Esophagus squamous epithelium (tissue), 5 donors: Measurements from ENCODE around the gene ARID2. TPM values are rescaled to one million over a fixed set of nuclear protein-coding genes. Genes with fewer than 3 reads are reported as not detected.

Source experiments
- DNase-seq: peaks from one replicate; lab custom pipeline; 2025; lab: John Stamatoyannopoulos, UW
- H3K27ac ChIP-seq, 4 donors: fragments of 200-600 bp; sonication (generic); one replicate each; pipeline ENCODE4 v1.5.1; 2016 to 2019; ENCODE audit warnings: mild to moderate bottlenecking in 1 of 4
- H3K27me3 ChIP-seq, 4 donors: fragments of 200-600 bp; sonication (generic); 1 replicate in 3 of 4; 2 replicates in 1 of 4; pipeline versions ENCODE4 v1.5.1 to v1.6.0; 2017 to 2021; ENCODE audit warnings: antibody characterized with exemption in 1 of 4
- H3K36me3 ChIP-seq, 3 donors: fragments of 200-600 bp; sonication (generic); one replicate each; pipeline ENCODE4 v1.5.1; 2016 to 2019
- H3K4me1 ChIP-seq, 3 donors: fragments of 200-600 bp; sonication (generic); one replicate each; pipeline ENCODE4 v1.5.1; 2017 to 2019
- H3K4me3 ChIP-seq, 4 donors: fragments of 200-600 bp; sonication (generic); 1 replicate in 3 of 4; 2 replicates in 1 of 4; pipeline ENCODE4 v1.5.1; 2016 to 2019; ENCODE audit warnings: mild to moderate bottlenecking in 2 of 4, moderate library complexity in 1 of 4
- H3K9me3 ChIP-seq, 3 donors: fragments of 200-600 bp; sonication (generic); one replicate each; pipeline ENCODE4 v1.5.1; 2016 to 2019
- POLR2A ChIP-seq, 4 donors: fragments of 450-650 bp; IDR thresholded peaks; one replicate each; pipeline ENCODE4 v1.6.1; 2017; ENCODE audit warnings: antibody characterized with exemption in 4 of 4, mild to moderate bottlenecking in 4 of 4, moderate library complexity in 3 of 4
- WGBS, 2 donors: methylation state at CpG; one replicate each; pipeline ENCODE4 v1.1.5; 2018; 5-methylcytosine and 5-hydroxymethylcytosine counted together
- intact Hi-C: fragments of 100-400 bp; cut with DNase I; formaldehyde crosslinking; loops from one replicate; pipeline ENCODE4 v1.15.0; 2022
- total RNA-seq, 4 donors: library from RNA; depleted of rRNA; stranded (reverse); fragments of >200 nt; gene quantifications; one replicate each; pipeline ENCODE4 v1.1.0, GENCODE V29; 2016
- TF ChIP-seq, protein P1 (sequence below), 6 experiments: fragments of 450-650 bp in 4 of 6; fragments of 200-600 bp in 2 of 6; sonication (generic) in 2 of 6; IDR thresholded peaks; one replicate each; pipeline ENCODE4 v1.5.1; 2016 to 2019; ENCODE audit warnings: antibody characterized with exemption in 6 of 6, mild to moderate bottlenecking in 4 of 6, moderate library complexity in 4 of 6
- donor health status: DM: yes; HTN: yes; CAD: no.

The ARID2 gene
- total RNA-seq, 4 donors from 2014 or later = 15.3 to 38.1 (median 22.1) TPM

DNA sequence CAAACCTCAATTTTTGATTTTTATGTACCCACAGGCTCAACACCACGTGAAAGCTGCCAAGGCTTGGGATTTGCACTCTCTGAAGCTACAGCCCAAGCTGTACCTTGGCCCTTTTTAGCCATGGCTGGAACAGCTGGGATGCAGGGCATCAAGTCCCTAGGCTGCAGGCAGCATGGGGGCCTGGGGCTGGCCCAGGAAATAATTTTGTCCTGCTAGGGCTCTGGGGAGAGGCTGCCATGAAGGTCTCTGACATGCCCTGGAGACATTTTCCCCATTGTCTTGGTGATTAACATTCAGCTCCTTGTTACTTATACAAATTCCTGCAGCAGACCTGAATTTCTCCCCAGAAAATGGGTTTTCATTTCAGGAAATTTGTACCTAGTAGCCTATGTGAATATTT, 157.2 kb downstream of the ARID2 start:
- H3K4me3 ChIP-seq = no peak overlapping the region
- peaks cover 4 to 60% (median 5%) of the 10 kb centered on the region in 3 donors for H3K36me3 ChIP-seq
- H3K27me3 ChIP-seq = no peaks in the 10 kb centered on the region
- H3K27ac ChIP-seq = no peak overlapping the region
- TF ChIP-seq, protein P1, sequence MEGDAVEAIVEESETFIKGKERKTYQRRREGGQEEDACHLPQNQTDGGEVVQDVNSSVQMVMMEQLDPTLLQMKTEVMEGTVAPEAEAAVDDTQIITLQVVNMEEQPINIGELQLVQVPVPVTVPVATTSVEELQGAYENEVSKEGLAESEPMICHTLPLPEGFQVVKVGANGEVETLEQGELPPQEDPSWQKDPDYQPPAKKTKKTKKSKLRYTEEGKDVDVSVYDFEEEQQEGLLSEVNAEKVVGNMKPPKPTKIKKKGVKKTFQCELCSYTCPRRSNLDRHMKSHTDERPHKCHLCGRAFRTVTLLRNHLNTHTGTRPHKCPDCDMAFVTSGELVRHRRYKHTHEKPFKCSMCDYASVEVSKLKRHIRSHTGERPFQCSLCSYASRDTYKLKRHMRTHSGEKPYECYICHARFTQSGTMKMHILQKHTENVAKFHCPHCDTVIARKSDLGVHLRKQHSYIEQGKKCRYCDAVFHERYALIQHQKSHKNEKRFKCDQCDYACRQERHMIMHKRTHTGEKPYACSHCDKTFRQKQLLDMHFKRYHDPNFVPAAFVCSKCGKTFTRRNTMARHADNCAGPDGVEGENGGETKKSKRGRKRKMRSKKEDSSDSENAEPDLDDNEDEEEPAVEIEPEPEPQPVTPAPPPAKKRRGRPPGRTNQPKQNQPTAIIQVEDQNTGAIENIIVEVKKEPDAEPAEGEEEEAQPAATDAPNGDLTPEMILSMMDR (IDR thresholded peaks at IDR 0.05) = no peak
- no peak for TF ChIP-seq POLR2A (IDR thresholded peaks at IDR 0.05)
- 90 to 100% methylated on average over 1 of the region's 1 CpG for WGBS, 2 donors
- no peaks in the 10 kb centered on the region for H3K9me3 ChIP-seq
- DNase-seq = no peak
- intact Hi-C loops = no loop called here
- H3K4me1 ChIP-seq = no peaks in the 10 kb centered on the region

DNA sequence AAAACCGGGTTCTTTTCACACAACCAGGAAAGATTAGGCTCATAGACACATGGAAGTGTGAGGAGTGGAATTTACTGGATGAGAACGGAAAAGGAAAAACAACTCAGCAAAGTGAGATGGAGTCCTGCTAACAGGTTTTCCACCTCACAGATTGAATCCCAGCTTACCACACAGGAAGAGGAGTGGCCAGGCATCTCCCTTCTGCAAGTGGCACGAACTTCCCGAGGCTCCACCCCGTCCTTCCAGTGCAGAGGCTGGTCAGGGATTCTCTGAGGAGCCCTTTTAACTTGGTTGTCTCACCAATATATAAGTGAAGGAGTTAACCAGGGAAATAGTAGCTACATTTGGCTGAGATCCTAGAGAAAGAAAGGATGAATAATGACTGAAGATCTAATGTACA, 158.0 kb downstream of the ARID2 start:
- TF ChIP-seq, protein P1 (IDR thresholded peaks at IDR 0.05) = no peak
- no peak for TF ChIP-seq POLR2A (IDR thresholded peaks at IDR 0.05)
- WGBS, 2 donors = 85 to 91% methylated on average over 5 of the region's 5 CpGs
- intact Hi-C loops = no loop called here
- H3K27me3 ChIP-seq = no peaks in the 10 kb centered on the region
- DNase-seq = no peak
- no peaks in the 10 kb centered on the region for H3K9me3 ChIP-seq
- H3K4me1 ChIP-seq = no peaks in the 10 kb centered on the region
- H3K4me3 ChIP-seq = no peak overlapping the region
- H3K36me3 ChIP-seq = peaks cover 5 to 60% (median 10%) of the 10 kb centered on the region in 3 donors
- H3K27ac ChIP-seq = no peak overlapping the region

DNA sequence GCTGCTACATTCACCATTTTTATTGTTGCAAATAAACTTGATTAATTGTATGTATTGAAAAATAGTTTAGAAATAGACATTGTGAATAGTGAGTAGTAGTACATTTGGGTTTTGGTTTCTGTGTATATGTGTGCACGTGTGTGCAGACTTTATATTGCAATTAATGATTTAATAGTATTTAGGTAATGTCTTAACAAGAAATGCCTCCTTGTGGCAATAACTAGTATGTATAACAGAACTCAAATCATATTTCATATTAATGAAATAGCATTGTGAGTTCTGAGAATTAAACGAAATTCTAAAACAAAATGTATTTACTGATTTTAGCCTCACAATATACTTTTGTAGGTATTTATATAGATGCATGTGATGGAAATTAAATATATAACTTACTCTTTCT, 160.8 kb downstream of the ARID2 start:
- Histone ChIP-seq H3K27me3 (no peaks in the 10 kb centered on the region), H3K4me3 (no peak overlapping the region), H3K36me3 (peaks cover 5 to 68% (median 21%) of the 10 kb centered on the region in 3 donors), H3K4me1 (no peaks in the 10 kb centered on the region), H3K27ac (no peak overlapping the region), H3K9me3 (no peaks in the 10 kb centered on the region)
- TF ChIP-seq, protein P1 (IDR thresholded peaks at IDR 0.05) = no peak
- TF ChIP-seq POLR2A (IDR thresholded peaks at IDR 0.05) = no peak
- intact Hi-C loops = no loop called here
- WGBS, 2 donors = 75 to 87% methylated on average over 2 of the region's 2 CpGs
- no peak for DNase-seq

DNA sequence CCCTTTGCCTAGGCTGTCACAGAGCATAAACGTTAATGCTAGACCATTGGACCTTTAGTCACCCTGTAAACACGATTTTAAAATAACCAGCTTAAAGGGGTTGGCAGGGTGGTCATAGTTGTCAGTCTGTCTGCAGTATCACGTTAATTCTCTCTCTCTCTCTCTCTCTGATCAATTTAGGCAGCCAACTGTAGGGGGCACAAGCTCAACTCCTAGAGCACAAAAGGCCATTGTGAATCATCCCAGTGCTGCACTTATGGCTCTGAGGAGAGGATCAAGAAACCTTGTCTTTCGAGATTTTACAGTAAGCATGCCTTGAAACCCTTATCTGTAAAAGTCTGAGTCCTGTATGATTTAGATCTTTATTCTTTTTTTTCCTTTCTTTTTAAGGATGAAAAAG, 163.7 kb downstream of the ARID2 start:
- DNase-seq = no peak
- WGBS, 2 donors = 62 to 69% methylated on average over 4 of the region's 4 CpGs
- H3K36me3 ChIP-seq = peaks cover 0 to 73% (median 17%) of the 10 kb centered on the region in 3 donors
- H3K4me1 ChIP-seq = no peaks in the 10 kb centered on the region
- H3K27me3 ChIP-seq = no peaks in the 10 kb centered on the region
- no peak overlapping the region for H3K4me3 ChIP-seq
- intact Hi-C loops = no loop called here
- no peaks in the 10 kb centered on the region for H3K9me3 ChIP-seq
- no peak overlapping the region for H3K27ac ChIP-seq
- TF ChIP-seq POLR2A (IDR thresholded peaks at IDR 0.05) = no peak
- TF ChIP-seq, protein P1 (IDR thresholded peaks at IDR 0.05) = no peak

DNA sequence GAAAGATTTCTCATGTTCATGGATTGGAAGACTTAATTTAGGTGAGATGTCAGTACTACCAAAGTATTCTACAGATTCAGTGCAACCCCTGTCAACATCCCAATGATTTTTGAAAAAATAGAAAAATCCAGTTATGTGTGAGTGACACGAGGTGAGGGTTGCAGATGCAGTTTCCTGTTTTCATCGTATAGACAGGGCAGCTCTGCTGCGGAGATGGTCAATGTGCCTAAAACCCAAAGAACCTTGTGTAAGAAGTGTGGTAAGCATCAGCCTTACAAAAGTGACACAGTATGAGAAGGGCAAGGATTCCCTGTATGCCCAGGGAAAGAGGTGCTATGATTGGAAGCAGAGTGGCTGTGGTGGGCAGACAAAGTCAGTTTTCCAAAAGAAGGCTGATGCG, 166.5 kb downstream of the ARID2 start:
- TF ChIP-seq, protein P1 (IDR thresholded peaks at IDR 0.05) = no peak
- no peak for TF ChIP-seq POLR2A (IDR thresholded peaks at IDR 0.05)
- 91 to 96% methylated on average over 4 of the region's 4 CpGs for WGBS, 2 donors
- peaks cover 0 to 88% (median 17%) of the 10 kb centered on the region in 3 donors for H3K36me3 ChIP-seq

More for the DNA sequence above, 166.5 kb downstream of the ARID2 start:
- Histone ChIP-seq H3K27me3 (no peaks in the 10 kb centered on the region), H3K4me1 (no peaks in the 10 kb centered on the region), H3K27ac (no peak overlapping the region), H3K4me3 (no peak overlapping the region), H3K9me3 (no peaks in the 10 kb centered on the region)
- intact Hi-C loops = no loop called here
- DNase-seq = no peak
